Right ventricle myocardium superior (tissue), 1 donor: ENCODE results near the gene ACOT4. TPM values are rescaled to one million over a fixed set of nuclear protein-coding genes. Genes with fewer than 3 reads are reported as not detected.
"Not testable (repeated sequence)": the region's sequence is repeated elsewhere in the genome, so short reads cannot be mapped to it uniquely, and the experiment has no call there.

Source experiments
- ATAC-seq: fragments of 200-7000 bp; cut with Tn5 transposase; one replicate; pipeline ENCODE4 v1.9.1; 2020; ENCODE audit warnings: mild to moderate bottlenecking; ENCODE audit not compliant: poor library complexity
- DNase-seq: peaks from one replicate; pipeline ENCODE4 v3.0.0-alpha.2; 2020
- intact Hi-C: fragments of 100-400 bp; cut with DNase I; formaldehyde crosslinking; loops from one replicate; pipeline ENCODE4 v1.11.2; 2022
- total RNA-seq: library from RNA; stranded (reverse); fragmentation: NEBNext Ultra II Directional; extraction: Animal tissue kit (Norgen Biotek cat#: 25700); gene quantifications from one replicate; pipeline ENCODE4 v1.2.1, GENCODE V29; 2021
- donor health status: DM: no; HTN: yes; CAD: no; lungs with severe emphysema.

The ACOT4 gene
- total RNA-seq, 1 donor from 2014 or later = 0.62 TPM

GRCh38 chr14:73623504-73624054, 31.9 kb downstream of the ACOT4 start:
- no peak for ATAC-seq
- intact Hi-C loops = no loop called here
- DNase-seq = no peak

GRCh38 chr14:73625706-73626105, 34.0 kb downstream of the ACOT4 start:
- DNase-seq = no peak
- ATAC-seq = no peak
- intact Hi-C loops = loop anchor here (5.0 kb wide), 1 partner anchor 118 kb away; no protein-coding TSS in a partner anchor

- ATAC-seq (no peak), DNase-seq (no peak)
- intact Hi-C loops = loop anchor here (5.0 kb wide), 1 partner anchor 120 kb away; no protein-coding TSS in a partner anchor
Observed at GRCh38 chr14:73627151-73627558, 35.5 kb downstream of the ACOT4 start.

DNA sequence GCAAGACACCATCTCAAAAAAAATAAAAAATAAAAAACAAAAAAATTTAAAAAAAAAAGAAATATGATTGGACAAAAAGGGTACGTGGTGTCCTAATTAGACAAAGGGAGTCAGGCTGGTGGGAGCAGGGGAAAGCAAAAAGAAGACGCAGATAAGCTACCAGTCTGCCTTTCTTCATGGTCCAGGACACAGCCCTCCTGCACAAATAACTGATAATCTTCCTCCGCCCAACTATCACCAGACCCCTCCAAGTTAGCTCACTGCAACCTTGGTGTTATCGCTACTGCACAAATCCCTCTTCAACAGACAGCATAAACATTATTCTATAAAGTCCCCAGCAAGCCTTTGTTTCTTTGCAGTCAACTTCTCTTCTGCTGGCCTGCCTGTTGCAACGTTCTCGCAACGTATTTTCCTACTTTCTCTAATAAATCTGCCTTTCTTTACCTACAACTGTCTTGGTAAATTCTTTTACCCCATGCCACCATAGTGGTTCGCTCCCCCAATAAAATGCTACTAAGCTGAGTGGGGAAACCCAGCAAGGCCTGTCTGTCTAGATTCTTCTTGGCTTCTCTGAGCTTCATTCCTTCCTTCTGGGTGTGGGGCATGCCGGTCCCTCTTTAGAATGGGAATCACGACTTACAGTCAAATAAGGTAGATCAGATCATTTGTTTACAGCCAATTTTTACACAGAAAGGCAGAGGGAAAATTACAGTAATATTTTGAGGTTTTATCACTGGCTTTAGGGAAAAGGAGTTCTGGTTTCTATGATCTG, 38.5 kb downstream of the ACOT4 start:
- no peak for DNase-seq
- intact Hi-C loops = no loop called here
- no peak for ATAC-seq

DNA sequence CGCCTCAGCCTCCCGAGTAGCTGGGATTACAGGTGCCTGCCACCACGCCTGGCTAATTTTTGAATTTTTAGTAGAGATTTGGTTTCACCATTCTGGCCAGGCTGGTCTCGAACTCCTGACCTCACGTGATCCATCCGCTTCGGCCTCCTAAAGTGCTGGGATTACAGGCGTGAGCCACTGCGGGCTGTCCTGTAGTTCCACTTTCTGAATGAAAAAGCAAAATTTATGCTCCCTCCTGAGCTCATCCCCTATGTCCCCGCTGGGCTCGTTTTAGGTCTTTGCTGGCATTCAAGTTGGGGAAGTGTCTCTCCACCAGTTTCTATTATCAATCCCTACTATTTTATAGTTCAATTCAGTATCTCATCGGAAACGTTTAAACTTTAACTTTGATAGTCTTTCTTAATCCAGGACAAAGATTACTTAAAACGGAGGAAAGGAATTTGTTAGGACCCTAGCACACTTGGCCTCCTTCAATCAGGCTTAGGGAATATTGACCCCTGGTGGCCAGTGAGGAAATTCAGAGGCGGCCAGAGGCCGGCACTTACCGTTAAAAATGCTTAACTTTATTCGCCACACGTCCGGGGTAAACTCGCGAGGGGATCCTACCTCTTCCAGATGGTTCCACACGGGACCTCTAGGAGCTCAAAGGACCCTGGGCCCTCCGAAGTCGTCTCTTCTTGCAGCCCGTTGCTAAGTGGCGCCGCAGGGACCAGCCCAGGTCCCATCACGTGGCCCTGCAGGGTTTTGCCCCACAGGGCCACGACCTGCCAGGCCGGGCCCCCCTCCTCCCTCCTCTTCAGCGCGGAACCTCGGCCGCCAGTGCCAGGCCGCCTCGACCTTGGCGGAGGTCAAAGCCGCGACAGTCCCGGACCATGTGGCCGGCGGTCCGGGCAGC, 41.7 kb downstream of the ACOT4 start:
- ATAC-seq (peak; percentile 93), DNase-seq (peak; percentile 68)
- intact Hi-C loops = no loop called here

GRCh38 chr14:73634011-73634833, 42.5 kb downstream of the ACOT4 start:
- peak; percentile 60 for DNase-seq
- intact Hi-C loops = no loop called here
- peak; percentile 88 for ATAC-seq

DNA sequence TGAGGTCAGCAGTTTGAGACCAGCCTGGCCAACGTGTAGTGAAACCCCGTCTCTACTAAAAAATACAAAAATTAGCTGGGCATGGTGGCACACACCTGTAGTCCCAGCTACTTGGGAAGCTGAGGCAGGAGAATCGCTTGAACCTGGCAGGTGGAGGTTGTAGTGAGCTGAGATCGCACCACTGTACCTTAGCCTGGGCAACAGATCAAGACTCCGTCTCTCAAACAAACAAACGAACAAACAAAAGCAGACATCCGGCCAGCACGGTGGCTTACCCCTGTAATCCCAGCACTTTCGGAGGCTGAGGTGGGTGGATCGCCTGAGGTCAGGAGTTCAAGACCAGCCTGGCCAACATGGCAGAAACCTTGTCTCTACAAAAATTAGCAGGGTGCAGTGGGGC, 44.7 kb downstream of the ACOT4 start:
- ATAC-seq, intact Hi-C loops, DNase-seq: not testable (repeated sequence)

GRCh38 chr14:73637830-73638229, 46.2 kb downstream of the ACOT4 start:
- DNase-seq (no peak), ATAC-seq (no peak)
- intact Hi-C loops = no loop called here

GRCh38 chr14:73640796-73641365, 49.2 kb downstream of the ACOT4 start:
- ATAC-seq = no peak
- intact Hi-C loops = no loop called here
- no peak for DNase-seq

DNA sequence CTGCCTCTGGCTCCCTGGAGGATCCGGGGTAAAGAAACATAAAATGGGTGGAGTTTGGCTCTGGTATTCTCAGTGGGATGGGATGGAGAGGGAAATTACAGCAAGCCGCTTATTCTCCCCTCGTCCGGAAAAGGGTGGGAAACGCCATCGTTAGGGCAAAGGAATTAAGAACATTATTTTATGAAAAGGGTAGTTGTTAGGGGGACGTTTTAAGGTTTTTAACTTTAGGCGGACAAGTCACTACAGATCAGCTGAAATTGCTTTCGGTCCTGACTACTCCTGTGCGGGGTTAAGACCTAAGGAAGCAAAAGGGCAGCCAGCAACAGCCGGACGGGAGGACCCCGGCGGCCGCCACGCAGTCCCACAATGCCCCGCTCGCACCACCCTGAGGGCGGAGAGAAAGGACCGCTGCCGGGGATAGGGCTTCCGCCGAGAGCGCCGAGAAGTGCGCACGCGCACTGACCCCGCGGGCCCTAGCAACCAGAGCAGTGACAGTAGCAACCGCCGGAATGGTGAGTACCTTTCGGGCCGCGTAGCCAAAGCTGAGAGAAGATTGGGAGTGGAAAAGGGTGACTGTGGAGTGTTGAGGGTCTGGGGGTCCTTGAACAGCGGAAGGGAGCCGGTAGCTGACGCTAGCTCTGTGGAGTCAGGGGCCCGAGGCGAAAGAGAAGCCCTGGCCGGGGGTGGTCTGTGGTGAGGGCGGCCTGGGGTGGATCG, 53.0 kb downstream of the ACOT4 start, which contains the start of gene DNAL1:
TSS of gene DNAL1 (plus strand) at position 456 of the 717 bp plus-strand sequence. CDS start at position 510, 54 bp downstream.
- ATAC-seq = peak; percentile 100
- intact Hi-C loops = no loop called here
- DNase-seq = peak; percentile 97

- no peak for ATAC-seq
Observed at GRCh38 chr14:73645248-73645610, 53.6 kb downstream of the ACOT4 start.

More at GRCh38 chr14:73645248-73645610, 53.6 kb downstream of the ACOT4 start:
- DNase-seq = no peak
- intact Hi-C loops = no loop called here

Other genes with a start within 250 kb of the ACOT4 start
- gene NUMB, start 133.3 kb upstream of the ACOT4 start, total RNA-seq = 37.2 TPM
- gene RIOX1, start 100.9 kb upstream of the ACOT4 start, total RNA-seq = 7.1 TPM
- gene ACOT1, start 54.7 kb upstream of the ACOT4 start, total RNA-seq = 27.4 TPM
- 0.08 TPM for gene HEATR4, start 32.9 kb upstream of the ACOT4 start, total RNA-seq
- 229 TPM for gene ACOT2, start 22.7 kb upstream of the ACOT4 start, total RNA-seq
- not detected for gene ACOT6, start 20.6 kb downstream of the ACOT4 start, total RNA-seq
- 11.5 TPM for gene DNAL1, start 53.1 kb downstream of the ACOT4 start, total RNA-seq
- 12.9 TPM for gene PNMA1, start 122.5 kb downstream of the ACOT4 start, total RNA-seq